GM21515 (cell line): Measurements from ENCODE around the gene KLHL12.

ENCODE experiments used
- ATAC-seq: cut with Tn5 transposase; IDR thresholded peaks from one replicate; pipeline ENCODE4 v1.9.1; 2021; ENCODE audit not compliant: unreplicated experiment

Gene KLHL12

DNA sequence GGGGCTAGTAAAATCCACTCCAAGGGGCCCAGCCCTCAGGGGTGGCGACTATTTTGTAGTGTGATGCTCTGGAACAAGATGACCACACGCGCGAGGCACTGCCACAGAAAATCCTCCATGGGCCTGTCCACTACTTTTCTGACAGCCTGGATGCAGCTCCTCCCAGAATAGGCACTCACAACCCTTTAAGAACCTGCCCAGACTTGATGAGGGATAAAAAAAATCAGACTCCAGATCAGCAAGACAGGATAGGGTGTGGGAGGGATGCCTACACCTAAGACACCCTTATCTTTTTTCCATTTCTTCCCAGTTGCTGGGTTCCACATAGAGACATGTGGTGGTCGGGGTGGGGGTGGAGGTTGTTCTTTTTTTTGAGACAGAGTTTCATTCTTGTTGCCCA, 82.8 kb downstream of the KLHL12 start:
- no peak for ATAC-seq

DNA sequence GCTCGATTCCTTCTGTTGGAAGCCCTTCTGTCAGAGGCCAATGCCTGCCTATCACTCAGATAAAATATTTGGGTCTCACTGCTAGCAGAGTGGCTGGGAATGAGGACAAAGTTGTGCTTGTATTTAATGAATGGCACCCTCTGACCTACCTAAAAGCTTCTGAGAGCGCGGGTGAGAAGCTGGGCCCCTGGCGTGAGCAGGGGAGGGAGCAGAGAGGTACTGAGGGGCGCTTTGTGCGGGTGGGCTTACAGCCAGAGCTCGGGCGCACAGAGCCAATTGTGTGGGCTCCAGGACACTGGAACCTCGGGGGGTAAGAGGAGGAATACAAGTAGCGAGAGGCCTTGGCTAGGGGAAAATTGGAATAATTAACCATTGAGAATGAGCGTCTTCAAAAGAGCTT, 84.0 kb downstream of the KLHL12 start:
- ATAC-seq = no peak
